ENCODE results near the gene CMIP. TPM values are rescaled to one million over a fixed set of nuclear protein-coding genes. Genes with fewer than 3 reads are reported as not detected.

Gene CMIP
- total RNA-seq, 4 donors from 2014 or later, result 17.1 to 60.5 (median 39.7) TPM

GRCh38 chr16:81629034-81629802, 184.6 kb downstream of the CMIP start:
- intact Hi-C loops (cut with DNase I), result no loop called here

DNA sequence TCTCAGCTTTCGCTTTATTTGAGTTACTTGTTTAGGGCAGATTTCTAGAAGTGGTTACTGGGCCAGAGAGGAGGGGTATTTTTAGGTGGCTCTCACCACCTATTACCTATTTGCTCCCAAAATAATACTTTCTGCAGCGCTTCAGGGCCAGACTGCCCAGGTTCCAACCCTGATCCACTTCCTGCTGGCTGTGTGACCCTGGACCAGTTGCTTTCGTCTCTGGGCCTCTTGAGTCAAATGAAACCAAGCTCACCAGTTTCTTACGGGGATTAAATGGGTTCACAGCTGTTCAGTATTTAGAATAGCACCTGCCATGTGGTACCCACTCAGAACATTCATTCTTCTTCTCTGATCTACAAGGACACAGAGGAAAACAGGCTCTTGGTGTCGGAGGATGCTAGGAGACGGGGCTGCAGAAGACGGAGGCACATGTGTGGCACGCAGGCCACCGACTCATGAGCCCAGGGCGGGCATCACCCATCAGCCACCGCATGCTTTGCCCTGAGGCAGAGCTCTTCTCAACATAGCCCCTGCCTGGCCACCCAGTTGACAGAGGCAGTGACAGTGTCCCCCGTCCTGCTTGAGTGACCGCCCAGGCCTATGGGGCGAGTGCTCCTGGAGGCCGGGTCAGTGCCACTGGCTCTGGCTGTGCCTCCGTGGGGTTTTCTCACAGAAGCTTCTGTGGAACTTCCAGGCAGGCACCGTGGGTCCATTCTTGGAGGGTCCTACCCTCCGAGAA, 185.5 kb downstream of the CMIP start:
- Histone ChIP-seq H3K4me1 (peaks cover 35 to 68% (median 49%) of the 10 kb centered on the region in 3 donors), H3K36me3 (peaks cover 0 to 17% (median 0%) of the 10 kb centered on the region in 3 donors), H3K4me3 (no peak overlapping the region), H3K9me3 (no peaks in the 10 kb centered on the region), H3K27ac (peak overlapping the region in 2 of 4 donors; percentile 59 to 84), H3K27me3 (no peaks in the 10 kb centered on the region)
- WGBS, 2 donors, result 84 to 85% methylated on average over 8 to 10 of the region's 18 CpGs
- TF ChIP-seq POLR2A (IDR thresholded peaks at IDR 0.05), result no peak
- TF ChIP-seq CTCF (IDR thresholded peaks at IDR 0.05), result no peak
- intact Hi-C loops (cut with DNase I), result no loop called here
- no peak for DNase-seq

More at GRCh38 chr16:81629034-81629802, 184.6 kb downstream of the CMIP start:
- peaks cover 43 to 68% (median 54%) of the 10 kb centered on the region in 3 donors for H3K4me1 ChIP-seq
- H3K36me3 ChIP-seq, result peaks cover 0 to 11% (median 0%) of the 10 kb centered on the region in 3 donors
- no peak overlapping the region for H3K4me3 ChIP-seq
- DNase-seq, result no peak
- H3K9me3 ChIP-seq, result no peaks in the 10 kb centered on the region
- H3K27ac ChIP-seq, result peak overlapping the region in 2 of 4 donors; percentile 21 to 36
- 86 to 90% methylated on average over 24 to 26 of the region's 26 CpGs for WGBS, 2 donors
- TF ChIP-seq POLR2A (IDR thresholded peaks at IDR 0.05) (no peak), CTCF (IDR thresholded peaks at IDR 0.05) (no peak)
- no peaks in the 10 kb centered on the region for H3K27me3 ChIP-seq

DNA sequence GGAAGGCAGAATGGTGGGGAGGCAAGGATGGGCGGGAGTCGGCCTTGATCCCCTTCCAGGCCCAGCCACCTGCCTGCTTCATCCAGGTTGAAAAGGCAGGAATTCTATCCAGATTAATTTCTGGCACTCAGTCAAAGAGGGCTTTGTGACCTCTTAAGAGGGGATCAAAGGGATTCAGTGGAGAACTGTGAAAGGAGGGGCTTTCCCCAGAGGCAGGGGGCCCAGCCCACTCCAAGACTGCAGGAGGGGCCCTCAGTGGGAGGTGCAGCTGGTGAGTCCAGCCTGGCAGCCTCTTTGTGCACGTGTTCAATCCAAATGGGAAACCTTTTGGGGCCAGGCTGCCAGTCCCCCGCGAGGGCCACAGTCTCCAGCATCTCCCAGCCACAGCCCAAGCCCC, 186.0 kb downstream of the CMIP start:
- H3K27me3 ChIP-seq, result no peaks in the 10 kb centered on the region
- intact Hi-C loops (cut with DNase I), result no loop called here
- WGBS, 2 donors, result 17 to 92% methylated on average over 1 to 2 of the region's 5 CpGs
- no peak for DNase-seq
- no peaks in the 10 kb centered on the region for H3K9me3 ChIP-seq
- peak overlapping the region in 3 of 4 donors; percentile 42 to 84 (median 59) for H3K27ac ChIP-seq
- H3K36me3 ChIP-seq, result peaks cover 0 to 17% (median 0%) of the 10 kb centered on the region in 3 donors
- TF ChIP-seq POLR2A (IDR thresholded peaks at IDR 0.05), result no peak
- TF ChIP-seq CTCF (IDR thresholded peaks at IDR 0.05), result no peak
- no peak overlapping the region for H3K4me3 ChIP-seq
- peaks cover 29 to 68% (median 44%) of the 10 kb centered on the region in 3 donors for H3K4me1 ChIP-seq

- Histone ChIP-seq H3K36me3 (peaks cover 0 to 13% (median 0%) of the 10 kb centered on the region in 3 donors), H3K4me3 (no peak overlapping the region), H3K27ac (peak overlapping the region; percentile 72 to 84 (median 81)), H3K4me1 (peaks cover 25 to 71% (median 35%) of the 10 kb centered on the region in 3 donors), H3K27me3 (no peaks in the 10 kb centered on the region), H3K9me3 (no peaks in the 10 kb centered on the region)
- TF ChIP-seq CTCF (IDR thresholded peaks at IDR 0.05), result no peak
- no peak for TF ChIP-seq POLR2A (IDR thresholded peaks at IDR 0.05)
- intact Hi-C loops (cut with DNase I), result no loop called here
- WGBS, 2 donors, result 54 to 55% methylated on average over 17 to 18 of the region's 18 CpGs
- DNase-seq, result no peak
Observed at GRCh38 chr16:81632392-81633146, 188.0 kb downstream of the CMIP start.

All from esophagus squamous epithelium (tissue), 5 donors.